ENCODE results near the gene DLX4. TPM values are rescaled to one million over a fixed set of nuclear protein-coding genes. Genes with fewer than 3 reads are reported as not detected.

Gene DLX4
- total RNA-seq, 4 donors from 2014 or later, result not detected

DNA sequence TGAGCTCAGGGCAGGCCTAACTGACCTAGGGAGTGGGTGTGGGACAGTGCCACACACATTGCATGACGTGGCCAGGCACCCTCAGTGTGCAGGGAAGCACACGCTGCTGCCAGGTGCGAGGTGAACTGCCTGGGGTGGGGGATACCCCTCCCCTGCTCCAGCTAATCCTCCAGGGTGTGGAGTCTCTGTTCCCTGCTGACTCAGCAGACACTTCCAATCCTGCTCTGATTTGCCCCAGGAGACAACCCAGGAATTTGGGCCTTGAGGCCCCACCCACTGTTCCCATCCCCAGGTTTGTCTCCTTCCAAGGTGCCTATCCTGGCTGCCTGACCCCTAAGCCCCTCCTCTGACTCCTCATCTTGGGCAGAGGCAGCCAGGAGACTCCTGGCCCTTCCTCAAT, 15.3 kb downstream of the DLX4 start:
- no peak overlapping the region for H3K4me3 ChIP-seq
- no peaks in the 10 kb centered on the region for H3K9me3 ChIP-seq
- TF ChIP-seq POLR2AphosphoS5 (IDR thresholded peaks at IDR 0.05) (no peak), EP300 (IDR thresholded peaks at IDR 0.05; ENCODE audit: low read depth) (no peak), POLR2A (IDR thresholded peaks at IDR 0.05) (no peak), CTCF (IDR thresholded peaks at IDR 0.05) (no peak)
- in situ Hi-C loops (cut with MboI; ENCODE audit: low pct_ligation_motif_present in 1 of 4, low pct_unique_long_range_greater_than_20kb in 1 of 4, low sequenced_read_pairs in 3 of 4), result loop anchor here in 1 of 4 donors (25.0 kb wide), 1 partner anchor 422 kb away; no protein-coding TSS in a partner anchor
- intact Hi-C loops (cut with DNase I; ENCODE audit: low total_unique reads), result no loop called here
- WGBS, 2 donors (ENCODE audit: low coverage in 1 of 2), result 61% methylated on average over 3 of the region's 3 CpGs; no CpG with 5 or more reads in 1 of the 2 donors
- DNase-seq, result no peak
- peaks cover 0 to 4% (median 2%) of the 10 kb centered on the region in 4 donors for H3K4me1 ChIP-seq
- peaks cover 77% of the 10 kb centered on the region for H3K27me3 ChIP-seq
- H3K27ac ChIP-seq, result no peak overlapping the region
- no peaks in the 10 kb centered on the region for H3K36me3 ChIP-seq

GRCh38 chr17:49984776-49985175, 15.8 kb downstream of the DLX4 start:
- Histone ChIP-seq H3K27me3 (peaks cover 77% of the 10 kb centered on the region), H3K27ac (no peak overlapping the region), H3K36me3 (no peaks in the 10 kb centered on the region), H3K4me1 (peaks cover 0 to 4% (median 2%) of the 10 kb centered on the region in 4 donors), H3K4me3 (no peak overlapping the region), H3K9me3 (no peaks in the 10 kb centered on the region)
- WGBS, 2 donors (ENCODE audit: low coverage in 1 of 2), result 66% methylated on average over 2 of the region's 2 CpGs; no CpG with 5 or more reads in 1 of the 2 donors
- intact Hi-C loops (cut with DNase I; ENCODE audit: low total_unique reads) (no loop called here), in situ Hi-C loops (cut with MboI; ENCODE audit: low pct_ligation_motif_present in 1 of 4, low pct_unique_long_range_greater_than_20kb in 1 of 4, low sequenced_read_pairs in 3 of 4) (loop anchor here in 1 of 4 donors (25.0 kb wide), 1 partner anchor 422 kb away; no protein-coding TSS in a partner anchor)
- no peak for TF ChIP-seq POLR2AphosphoS5 (IDR thresholded peaks at IDR 0.05)
- TF ChIP-seq POLR2A (IDR thresholded peaks at IDR 0.05), result no peak
- no peak for TF ChIP-seq CTCF (IDR thresholded peaks at IDR 0.05)
- no peak for TF ChIP-seq EP300 (IDR thresholded peaks at IDR 0.05; ENCODE audit: low read depth)
- no peak for DNase-seq

DNA sequence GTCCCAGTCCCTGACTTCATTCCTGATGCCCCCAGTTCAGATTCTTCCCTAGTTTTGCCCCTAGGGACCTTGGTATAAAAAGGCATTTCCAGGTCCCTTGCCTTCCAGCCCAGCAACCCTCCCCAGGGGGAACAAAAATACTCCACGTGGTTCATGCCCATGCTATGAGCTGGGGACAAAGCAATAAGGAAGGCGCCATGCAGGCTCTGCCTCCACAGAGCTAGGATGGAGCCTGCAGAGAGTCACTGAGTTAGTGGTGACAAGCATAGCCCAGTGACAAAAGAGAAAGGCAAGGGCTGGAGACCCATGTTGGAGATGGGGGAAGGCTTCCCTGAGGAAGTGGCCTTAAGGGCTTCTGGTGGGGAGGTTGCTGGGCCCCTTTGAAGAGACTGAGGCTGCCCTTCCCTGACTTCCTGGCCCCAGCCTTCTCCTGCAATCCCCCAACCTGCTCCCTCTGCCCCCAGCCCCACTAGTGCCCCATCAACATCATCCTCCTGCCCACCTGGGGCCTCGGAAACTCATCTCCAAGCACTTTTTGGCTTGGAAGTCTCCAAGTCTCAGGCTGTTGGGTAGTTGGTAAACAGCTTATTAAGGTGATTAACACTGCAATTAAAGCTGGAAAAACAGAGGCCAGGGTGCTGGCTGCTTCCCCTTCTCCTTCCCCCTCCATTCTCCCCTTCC, 16.5 kb downstream of the DLX4 start:
- no peak overlapping the region for H3K4me3 ChIP-seq
- H3K36me3 ChIP-seq, result no peaks in the 10 kb centered on the region
- intact Hi-C loops (cut with DNase I; ENCODE audit: low total_unique reads) (no loop called here), in situ Hi-C loops (cut with MboI; ENCODE audit: low pct_ligation_motif_present in 1 of 4, low pct_unique_long_range_greater_than_20kb in 1 of 4, low sequenced_read_pairs in 3 of 4) (loop anchor here in 1 of 4 donors (25.0 kb wide), 1 partner anchor 423 kb away; no protein-coding TSS in a partner anchor)
- no peak for DNase-seq
- no peaks in the 10 kb centered on the region for H3K9me3 ChIP-seq
- WGBS, 2 donors (ENCODE audit: low coverage in 1 of 2), result 52 to 60% methylated on average over 1 to 3 of the region's 3 CpGs
- H3K4me1 ChIP-seq, result peaks cover 0 to 4% (median 2%) of the 10 kb centered on the region in 4 donors
- TF ChIP-seq POLR2AphosphoS5 (IDR thresholded peaks at IDR 0.05) (no peak), POLR2A (IDR thresholded peaks at IDR 0.05) (no peak), EP300 (IDR thresholded peaks at IDR 0.05; ENCODE audit: low read depth) (no peak), CTCF (IDR thresholded peaks at IDR 0.05) (no peak)
- peaks cover 77% of the 10 kb centered on the region for H3K27me3 ChIP-seq
- H3K27ac ChIP-seq, result no peak overlapping the region

DNA sequence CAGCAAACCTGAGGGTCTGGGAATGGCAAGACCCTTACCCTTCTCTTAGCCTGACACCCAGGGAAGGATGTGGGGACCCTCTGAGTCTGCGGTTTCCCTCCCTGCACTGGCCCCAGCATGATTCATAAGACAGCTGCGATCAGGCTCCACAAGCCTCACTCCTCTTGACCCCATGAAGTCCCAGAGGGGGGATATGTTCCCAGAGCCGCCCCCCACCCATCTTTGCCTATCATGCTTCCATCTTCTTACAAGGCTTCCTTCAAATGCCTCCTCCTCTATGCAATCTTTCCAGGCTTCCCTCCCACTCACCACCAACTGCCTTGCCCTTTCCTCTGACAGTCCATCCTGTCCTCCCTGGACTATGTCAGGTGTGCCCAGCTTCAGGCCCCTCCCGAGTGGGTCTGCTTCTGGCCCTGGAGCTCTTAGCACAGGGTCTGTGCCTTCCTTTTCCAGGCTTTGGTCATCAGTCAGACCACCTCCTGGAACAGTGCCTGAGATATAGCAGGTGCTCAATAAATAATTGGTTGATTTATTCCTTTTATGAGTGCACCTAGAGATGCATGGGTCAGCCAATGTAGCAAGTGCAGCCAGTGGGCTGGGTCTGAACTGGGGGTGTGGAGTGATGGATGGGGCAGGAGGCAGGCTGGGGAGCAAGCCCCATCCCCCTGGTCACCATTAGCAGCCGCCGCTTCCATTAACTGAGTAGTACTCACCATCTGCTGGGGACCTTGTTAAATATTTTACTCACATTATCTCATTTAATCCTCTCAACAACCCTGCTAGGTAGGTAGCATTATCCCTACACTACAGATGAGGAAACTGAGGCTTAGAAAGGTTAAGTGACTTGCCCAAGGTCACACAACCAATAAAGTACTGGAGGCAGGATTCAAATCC, 17.7 kb downstream of the DLX4 start:
- peaks cover 82% of the 10 kb centered on the region for H3K27me3 ChIP-seq
- H3K9me3 ChIP-seq, result no peaks in the 10 kb centered on the region
- in situ Hi-C loops (cut with MboI; ENCODE audit: low pct_ligation_motif_present in 1 of 4, low pct_unique_long_range_greater_than_20kb in 1 of 4, low sequenced_read_pairs in 3 of 4) (loop anchor here in 1 of 4 donors (25.0 kb wide), 1 partner anchor 424 kb away; no protein-coding TSS in a partner anchor), intact Hi-C loops (cut with DNase I; ENCODE audit: low total_unique reads) (no loop called here)
- DNase-seq, result no peak
- H3K27ac ChIP-seq, result no peak overlapping the region
- H3K4me3 ChIP-seq, result no peak overlapping the region
- peaks cover 0 to 4% (median 2%) of the 10 kb centered on the region in 4 donors for H3K4me1 ChIP-seq
- H3K36me3 ChIP-seq, result no peaks in the 10 kb centered on the region
- TF ChIP-seq EP300 (IDR thresholded peaks at IDR 0.05; ENCODE audit: low read depth) (no peak), POLR2AphosphoS5 (IDR thresholded peaks at IDR 0.05) (no peak), POLR2A (IDR thresholded peaks at IDR 0.05) (no peak), CTCF (IDR thresholded peaks at IDR 0.05) (no peak)
- WGBS, 2 donors (ENCODE audit: low coverage in 1 of 2), result 40 to 60% methylated on average over 2 to 6 of the region's 6 CpGs

All from transverse colon (tissue), 4 donors.